ENCODE data around the gene PPARD.
"Not testable (repeated sequence)": the region's sequence is repeated elsewhere in the genome, so short reads cannot be mapped to it uniquely, and the experiment has no call there.

Gene PPARD

GRCh38 chr6:35312076-35312800 is 30.1 kb upstream of the PPARD start:
- DNase-seq (ENCODE audit: low read depth), result no peak

GRCh38 chr6:35312807-35313206 is 29.6 kb upstream of the PPARD start:
- DNase-seq (ENCODE audit: low read depth), result no peak

- DNase-seq (ENCODE audit: low read depth), result no peak
Measured at GRCh38 chr6:35317483-35318195, 24.7 kb upstream of the PPARD start.

GRCh38 chr6:35318196-35319171 is 23.9 kb upstream of the PPARD start:
- DNase-seq (ENCODE audit: low read depth), result no peak

- DNase-seq (ENCODE audit: low read depth), result no peak
Measured at GRCh38 chr6:35319346-35320030, 22.9 kb upstream of the PPARD start.

- no peak for DNase-seq (ENCODE audit: low read depth)
Measured at GRCh38 chr6:35320031-35320410, 22.3 kb upstream of the PPARD start.

GRCh38 chr6:35321091-35321490 is 21.3 kb upstream of the PPARD start:
- DNase-seq (ENCODE audit: low read depth), result no peak

- DNase-seq (ENCODE audit: low read depth), result no peak
Measured at GRCh38 chr6:35327349-35328027, 14.9 kb upstream of the PPARD start.

GRCh38 chr6:35328108-35328723 is 14.1 kb upstream of the PPARD start:
- no peak for DNase-seq (ENCODE audit: low read depth)

- not testable (repeated sequence) for DNase-seq (ENCODE audit: low read depth)
Measured at GRCh38 chr6:35328965-35329364, 13.4 kb upstream of the PPARD start.

GRCh38 chr6:35330541-35331119 is 11.7 kb upstream of the PPARD start:
- no peak for DNase-seq (ENCODE audit: low read depth)

GRCh38 chr6:35332074-35332887 is 10.1 kb upstream of the PPARD start:
- not testable (repeated sequence) for DNase-seq (ENCODE audit: low read depth)

- DNase-seq (ENCODE audit: low read depth), result no peak
Measured at GRCh38 chr6:35341557-35341956, 801 bp upstream of the PPARD start.

- DNase-seq (ENCODE audit: low read depth), result no peak
Measured at GRCh38 chr6:35343092-35343834, 905 bp downstream of the PPARD start.

- no peak for DNase-seq (ENCODE audit: low read depth)
Measured at GRCh38 chr6:35343835-35344550, 1.6 kb downstream of the PPARD start.

GRCh38 chr6:35351422-35351821 is 9.1 kb downstream of the PPARD start:
- no peak for DNase-seq (ENCODE audit: low read depth)

GRCh38 chr6:35352735-35353134 is 10.4 kb downstream of the PPARD start:
- DNase-seq (ENCODE audit: low read depth), result no peak
